Measurements from ENCODE around the gene BCL3.

BCL3 gene

DNA sequence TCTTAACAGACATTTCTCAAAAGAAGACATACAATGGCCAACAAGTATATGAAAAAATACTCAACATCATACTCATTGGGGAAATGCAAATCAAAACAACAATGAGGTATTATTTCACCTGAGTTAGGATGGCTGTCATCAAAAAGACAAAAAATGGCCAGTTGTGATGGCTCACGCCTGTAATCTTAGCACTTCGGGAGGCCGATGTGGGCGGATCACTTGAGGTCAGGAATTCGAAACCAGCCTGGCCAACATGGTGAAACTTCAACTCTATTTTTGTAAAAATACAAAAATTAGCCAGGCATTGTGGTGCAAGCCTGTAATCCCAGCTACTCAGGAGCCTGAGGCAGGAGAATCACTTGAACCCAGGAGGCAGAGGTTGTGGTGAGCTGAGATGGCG, 27.6 kb upstream of the BCL3 start:
- in situ Hi-C loops (cut with MboI; ENCODE audit: low sequenced_read_pairs) = loop anchor here (5.0 kb wide), 1 partner anchor 51 kb away; no protein-coding TSS in a partner anchor

DNA sequence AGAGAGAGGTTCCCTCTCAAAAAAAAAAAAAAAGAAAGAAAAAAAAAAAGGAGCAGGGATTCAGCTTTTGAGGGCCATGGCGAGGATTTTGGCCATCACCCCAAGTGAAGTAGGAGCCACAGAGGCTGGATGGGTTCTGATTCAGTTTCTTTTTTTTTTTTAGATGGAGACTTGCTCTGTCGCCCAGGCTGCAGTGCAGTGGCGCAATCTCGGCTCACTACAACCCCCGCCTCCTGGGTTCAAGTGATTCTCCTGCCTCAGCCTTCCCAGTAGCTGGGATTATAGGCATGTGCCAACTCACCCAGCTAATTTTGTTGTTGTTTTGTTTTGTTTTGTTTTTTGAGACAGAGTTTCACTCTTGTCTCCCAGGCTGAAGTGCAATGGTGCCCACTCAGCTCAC, 27.1 kb upstream of the BCL3 start:
- in situ Hi-C loops (cut with MboI; ENCODE audit: low sequenced_read_pairs) = loop anchor here (5.0 kb wide), 1 partner anchor 51 kb away; no protein-coding TSS in a partner anchor

- in situ Hi-C loops (cut with MboI; ENCODE audit: low sequenced_read_pairs) = loop anchor here (5.0 kb wide), 1 partner anchor 50 kb away; no protein-coding TSS in a partner anchor
Observed at GRCh38 chr19:44722131-44723121, 26.1 kb upstream of the BCL3 start.

DNA sequence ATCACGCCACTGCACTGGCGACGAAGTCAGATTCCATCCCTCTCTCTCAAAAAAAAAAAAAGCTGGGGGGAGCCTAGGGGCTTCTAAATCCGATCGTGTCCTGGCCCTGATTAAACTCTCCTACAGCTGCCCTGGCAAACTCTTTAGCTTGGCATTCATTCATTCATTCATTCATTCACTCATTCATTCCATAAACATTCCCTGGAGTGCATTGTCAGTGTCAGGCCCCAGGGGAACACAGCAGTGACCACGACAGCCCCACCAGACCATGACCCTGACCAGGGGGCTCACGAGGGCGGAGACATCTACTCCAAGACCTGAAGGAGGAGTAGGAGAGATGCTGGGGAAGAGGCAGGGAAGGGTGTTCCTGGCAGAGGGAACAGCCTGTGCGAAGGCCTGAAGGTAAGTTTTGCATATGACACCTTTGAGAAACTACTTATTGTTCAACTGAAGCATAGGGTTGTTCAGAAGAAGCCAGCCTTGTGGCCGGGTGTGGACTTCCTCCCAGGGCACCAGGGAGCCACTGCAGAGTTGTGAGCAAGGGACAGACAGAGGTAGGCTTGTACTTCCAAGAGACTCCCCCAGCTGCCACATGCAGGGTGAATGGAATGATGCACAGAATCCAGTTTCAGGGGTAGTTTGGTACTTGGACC, 25.1 kb upstream of the BCL3 start:
- in situ Hi-C loops (cut with MboI; ENCODE audit: low sequenced_read_pairs) = loop anchor here (5.0 kb wide), 1 partner anchor 49 kb away; no protein-coding TSS in a partner anchor

- in situ Hi-C loops (cut with MboI; ENCODE audit: low sequenced_read_pairs) = loop anchor here (5.0 kb wide), 1 partner anchor 48 kb away; no protein-coding TSS in a partner anchor
Observed at GRCh38 chr19:44723952-44724319, 24.6 kb upstream of the BCL3 start.

GRCh38 chr19:44725251-44725650, 23.3 kb upstream of the BCL3 start:
- in situ Hi-C loops (cut with MboI; ENCODE audit: low sequenced_read_pairs) = no loop called here

DNA sequence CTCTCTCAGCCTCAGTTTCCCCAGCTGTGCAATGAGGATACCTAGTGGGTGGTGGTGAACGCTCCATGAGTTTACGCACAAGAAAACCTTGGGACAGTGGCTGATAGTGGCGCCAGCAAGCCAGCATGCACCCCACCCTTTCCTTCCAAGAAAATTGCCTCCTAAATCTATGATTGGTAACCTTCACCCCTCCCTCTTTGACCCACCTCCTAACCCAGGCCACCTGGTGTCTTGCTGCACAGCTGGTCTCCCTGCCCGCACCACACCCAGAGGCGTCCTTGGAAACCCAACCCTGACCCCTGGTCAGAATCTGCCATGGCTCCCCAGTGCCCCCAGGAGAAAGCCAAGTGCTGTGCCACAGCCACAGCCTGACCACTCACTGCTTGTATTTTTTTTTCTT, 22.8 kb upstream of the BCL3 start:
- in situ Hi-C loops (cut with MboI; ENCODE audit: low sequenced_read_pairs) = no loop called here

- in situ Hi-C loops (cut with MboI; ENCODE audit: low sequenced_read_pairs) = no loop called here
Observed at GRCh38 chr19:44726465-44726864, 22.0 kb upstream of the BCL3 start.

DNA sequence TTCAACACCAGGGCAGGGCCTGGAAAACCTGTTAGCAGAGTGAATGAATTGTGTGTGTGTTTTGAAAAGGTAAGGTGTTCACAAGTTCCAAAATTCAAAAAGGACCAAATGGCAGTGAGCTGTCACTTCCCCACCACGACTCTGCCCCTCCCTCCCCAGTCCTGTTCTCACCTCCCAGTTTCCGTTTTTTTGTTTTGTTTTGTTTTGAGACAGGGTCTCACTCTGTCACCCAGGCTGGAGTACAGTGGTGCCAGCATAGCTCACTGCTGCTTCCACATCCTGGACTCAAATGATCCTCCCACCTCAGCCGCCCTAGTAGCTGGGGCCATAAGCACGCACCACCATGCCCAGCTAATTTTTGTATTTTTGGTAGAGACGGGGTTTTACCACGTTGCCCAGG, 20.3 kb upstream of the BCL3 start:
- in situ Hi-C loops (cut with MboI; ENCODE audit: low sequenced_read_pairs) = no loop called here

- in situ Hi-C loops (cut with MboI; ENCODE audit: low sequenced_read_pairs) = no loop called here
Observed at GRCh38 chr19:44729516-44730033, 18.9 kb upstream of the BCL3 start.

DNA sequence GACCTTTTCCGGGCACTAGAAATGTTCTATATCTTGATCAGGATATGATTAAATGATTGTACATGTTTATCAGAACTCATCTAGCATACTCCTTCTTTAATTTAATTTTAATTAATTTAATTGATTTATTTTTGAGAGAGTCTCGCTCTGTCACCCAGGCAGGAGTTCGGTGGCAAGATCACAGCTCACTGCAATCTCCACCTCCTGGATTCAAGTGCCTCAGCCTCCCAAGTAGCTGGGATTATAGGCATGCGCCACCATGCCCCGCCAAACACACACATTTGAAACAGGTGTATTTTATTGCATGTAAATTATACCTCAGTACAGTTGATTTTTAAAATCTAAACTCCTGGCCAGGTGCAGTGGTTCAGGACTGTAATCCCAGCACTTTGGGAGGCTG, 17.4 kb upstream of the BCL3 start:
- in situ Hi-C loops (cut with MboI; ENCODE audit: low sequenced_read_pairs) = no loop called here

DNA sequence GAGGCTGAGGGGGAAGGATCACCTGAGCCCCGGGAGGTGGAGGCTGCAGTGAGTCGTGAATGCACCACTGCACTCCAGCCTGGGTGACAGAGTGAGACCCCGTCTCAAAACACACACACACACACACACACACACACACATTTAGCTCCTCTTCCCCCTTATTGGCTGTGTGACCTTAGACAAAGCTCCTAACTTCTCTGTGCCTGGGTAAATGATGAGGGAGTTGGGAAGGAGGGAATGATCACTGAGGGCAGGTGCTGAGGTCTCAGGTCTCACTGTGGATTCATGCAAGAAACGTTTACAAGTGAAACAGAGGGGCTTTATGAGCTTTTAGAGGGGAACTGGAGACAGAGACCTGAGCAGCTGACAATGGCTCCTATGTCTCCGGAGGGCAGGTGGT, 16.9 kb upstream of the BCL3 start:
- in situ Hi-C loops (cut with MboI; ENCODE audit: low sequenced_read_pairs) = no loop called here

DNA sequence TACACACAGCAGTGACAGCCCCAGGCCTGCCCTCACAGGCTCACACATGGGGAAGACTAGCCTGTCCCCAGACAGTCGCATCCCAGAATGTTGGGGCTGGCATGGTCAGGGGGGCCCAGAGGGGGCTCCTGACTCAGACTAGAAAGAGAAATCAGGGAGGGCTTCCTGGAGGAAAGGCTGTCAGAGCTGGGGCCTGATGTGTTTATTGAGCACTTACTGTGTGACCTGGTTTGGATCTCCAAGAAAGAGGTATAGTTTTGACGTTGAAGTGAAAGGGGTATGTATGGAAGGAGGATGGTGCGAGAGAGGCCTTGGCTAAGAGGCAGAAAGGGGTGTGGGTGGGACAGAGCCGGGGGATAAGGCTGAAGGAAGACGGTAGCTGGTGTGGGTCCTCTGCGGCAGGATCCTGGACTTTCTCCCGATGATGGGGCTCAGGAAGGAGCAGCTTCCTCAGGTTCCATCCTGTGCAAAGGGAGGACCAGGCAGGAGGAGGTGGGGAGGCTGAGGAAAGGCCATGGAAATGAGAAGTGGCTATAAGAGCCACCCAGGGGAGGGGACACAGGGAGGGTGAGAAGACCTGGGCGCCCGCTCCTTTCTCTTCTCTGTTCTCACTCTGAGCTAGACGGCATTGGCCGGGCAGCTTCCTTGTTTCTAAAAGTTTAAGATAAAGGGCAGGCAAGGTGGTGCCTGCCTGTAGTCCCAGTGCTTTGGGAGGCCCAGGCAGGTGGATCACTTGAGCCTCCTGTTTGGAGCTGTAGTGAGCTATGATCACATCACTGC, 16.1 kb upstream of the BCL3 start:
- in situ Hi-C loops (cut with MboI; ENCODE audit: low sequenced_read_pairs) = no loop called here

- in situ Hi-C loops (cut with MboI; ENCODE audit: low sequenced_read_pairs) = no loop called here
Observed at GRCh38 chr19:44734357-44734756, 14.2 kb upstream of the BCL3 start.

GRCh38 chr19:44735011-44735410, 13.5 kb upstream of the BCL3 start:
- in situ Hi-C loops (cut with MboI; ENCODE audit: low sequenced_read_pairs) = no loop called here

GRCh38 chr19:44737238-44738071, 11.1 kb upstream of the BCL3 start:
- in situ Hi-C loops (cut with MboI; ENCODE audit: low sequenced_read_pairs) = no loop called here

- in situ Hi-C loops (cut with MboI; ENCODE audit: low sequenced_read_pairs) = no loop called here
Observed at GRCh38 chr19:44738136-44738535, 10.4 kb upstream of the BCL3 start.

DNA sequence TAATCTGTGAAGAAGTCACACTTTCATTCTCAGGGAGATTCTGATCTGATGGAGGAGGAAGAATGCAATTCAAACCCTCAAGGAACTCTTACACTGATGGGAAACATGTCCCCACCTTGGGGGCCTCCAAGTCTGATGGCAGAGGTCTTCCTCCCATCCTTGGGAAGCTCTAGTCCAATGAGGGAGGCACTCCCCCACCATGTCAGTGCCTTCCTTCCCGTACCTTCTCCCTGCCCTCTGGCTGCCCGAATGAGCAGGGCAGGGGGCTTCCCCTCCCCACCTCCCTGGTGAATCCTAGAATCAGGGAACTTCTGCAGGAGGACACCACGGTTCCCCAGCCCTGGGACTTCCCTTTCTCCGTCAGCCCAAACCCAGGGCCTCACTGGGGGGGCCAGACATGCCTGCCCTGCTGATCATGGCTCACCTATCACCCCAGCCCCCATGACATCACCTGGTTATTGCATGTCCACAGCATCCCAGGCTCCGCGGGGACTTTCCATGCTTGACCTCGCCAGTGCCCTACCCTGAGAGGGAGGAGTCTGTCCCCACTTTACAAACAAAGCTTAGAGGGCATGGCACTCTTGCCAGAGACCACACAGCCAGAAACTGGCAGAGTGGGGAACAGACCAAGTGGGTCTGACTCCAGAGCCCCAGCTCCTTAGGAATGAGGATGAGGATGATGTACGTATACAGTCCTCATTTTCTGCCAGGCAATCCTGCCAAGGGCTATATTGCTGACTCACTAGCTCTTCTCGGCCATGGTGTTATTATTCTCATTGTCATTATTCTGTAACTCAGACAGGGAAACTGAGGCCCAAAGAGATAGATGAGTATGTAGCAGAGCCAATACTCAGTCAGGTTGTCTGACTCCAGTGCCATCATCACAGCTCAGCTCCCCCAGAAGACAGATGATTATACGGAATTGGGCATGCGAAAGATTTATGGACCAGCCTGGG, 9.6 kb upstream of the BCL3 start:
- in situ Hi-C loops (cut with MboI; ENCODE audit: low sequenced_read_pairs) = no loop called here

DNA sequence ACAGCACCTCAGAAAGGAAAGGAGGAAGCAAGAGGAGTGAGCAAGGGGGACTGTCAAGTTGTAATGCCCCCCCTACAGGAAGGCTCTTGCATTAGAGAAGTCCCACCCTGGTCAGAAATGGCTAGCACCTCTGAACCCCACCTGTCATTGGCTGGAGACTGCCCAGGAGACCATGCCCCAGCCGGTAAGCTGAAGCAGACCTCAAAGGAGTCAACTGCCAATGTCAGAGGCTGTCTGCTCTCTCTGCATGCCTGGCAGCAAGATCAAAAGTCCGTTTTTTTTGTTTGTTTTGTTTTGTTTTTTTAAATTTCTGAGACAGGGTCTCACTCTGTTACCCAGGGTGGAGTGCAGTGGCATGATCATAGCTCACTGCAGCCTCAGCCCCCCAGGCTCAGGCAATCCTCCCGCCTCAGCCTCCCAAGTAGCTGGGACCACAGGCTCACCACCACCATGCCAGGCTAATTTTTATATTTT, 8.1 kb upstream of the BCL3 start:
- in situ Hi-C loops (cut with MboI; ENCODE audit: low sequenced_read_pairs) = no loop called here

All from HL-60/S4 treated with retinoic acid at 250 ng/mL for 4 days and 3 days (cell line).